Measurements from ENCODE around the gene BLVRA.

- TF ChIP-seq CTCF (IDR thresholded peaks at IDR 0.05; ENCODE audit: low read depth, low read length): no peak
- TF ChIP-seq EZH2phosphoT487 (IDR thresholded peaks at IDR 0.05; ENCODE audit: low read depth): no peak
Observed at GRCh38 chr7:43769281-43769680, 10.8 kb downstream of the BLVRA start.

All from OCI-LY3 (cell line).